OCI-LY7 (cell line): ENCODE results near the gene ARPC5L.

Experiments used
- CTCF ChIP-seq: fragments of 200-600 bp; sonication (generic); conservative IDR thresholded peaks from 2 replicates; pipeline ENCODE4 v1.5.1; 2014; ENCODE audit warnings: mild to moderate bottlenecking, antibody characterized with exemption, low read length, moderate library complexity, mixed read lengths
- EZH2phosphoT487 ChIP-seq: fragments of 200-600 bp; sonication (generic); IDR thresholded peaks from 2 replicates; pipeline ENCODE4 v1.6.1; 2018; ENCODE audit warnings: low read depth, borderline replicate concordance, mild to moderate bottlenecking, mixed run types, antibody characterized with exemption, low read length, moderate library complexity, mixed read lengths

- no peak for TF ChIP-seq CTCF
- no peak for TF ChIP-seq EZH2phosphoT487
These were observed 6.4 kb upstream of the ARPC5L start for GRCh38 chr9:124855566-124855943.
